Smooth muscle cell (in vitro differentiated cells): ENCODE measurements around the gene EVC. TPM values are rescaled to one million over a fixed set of nuclear protein-coding genes. Genes with fewer than 3 reads are reported as not detected.

Source experiments
- DNase-seq: peaks from one replicate; lab custom pipeline; 2025; ENCODE audit not compliant: unreplicated experiment; lab: John Stamatoyannopoulos, UW
- H2AFZ ChIP-seq: fragments of 200-600 bp; sonication (generic); 2 replicates; pipeline ENCODE4 v1.6.0; 2016; ENCODE audit warnings: antibody characterized with exemption, low read depth, mild to moderate bottlenecking
- H3F3A ChIP-seq: fragments of 200-600 bp; sonication (generic); 2 replicates; pipeline ENCODE4 v1.6.0; 2017; ENCODE audit warnings: antibody characterized with exemption, low read depth
- H3K27ac ChIP-seq: fragments of 200-600 bp; sonication (generic); 2 replicates; pipeline ENCODE4 v1.5.1; 2016; ENCODE audit warnings: low read depth, mild to moderate bottlenecking
- H3K27me3 ChIP-seq: fragments of 200-600 bp; sonication (generic); 2 replicates; pipeline ENCODE4 v1.6.1; 2016; ENCODE audit warnings: low read depth, mild to moderate bottlenecking
- H3K36me3 ChIP-seq: fragments of 200-600 bp; sonication (generic); 2 replicates; pipeline ENCODE4 v1.5.1; 2016; ENCODE audit warnings: low read depth
- H3K4me1 ChIP-seq: fragments of 200-600 bp; sonication (generic); 2 replicates; pipeline ENCODE4 v1.5.1; 2016; ENCODE audit warnings: low read depth
- H3K4me2 ChIP-seq: fragments of 200-600 bp; sonication (generic); 2 replicates; pipeline ENCODE4 v1.6.0; 2016; ENCODE audit warnings: mild to moderate bottlenecking
- H3K4me3 ChIP-seq: fragments of 200-600 bp; sonication (generic); 2 replicates; pipeline ENCODE4 v1.5.1; 2016; ENCODE audit warnings: mild to moderate bottlenecking
- H3K79me2 ChIP-seq: fragments of 200-600 bp; sonication (generic); 2 replicates; pipeline ENCODE4 v1.6.0; 2016; ENCODE audit warnings: low read depth, mild to moderate bottlenecking
- H3K9ac ChIP-seq: fragments of 200-600 bp; sonication (generic); 2 replicates; pipeline ENCODE4 v1.6.0; 2016; ENCODE audit warnings: low read depth
- H3K9me3 ChIP-seq: fragments of 200-600 bp; sonication (generic); replicated peaks from 2 replicates; pipeline ENCODE4 v1.5.1; 2016; ENCODE audit warnings: low read depth
- H4K20me1 ChIP-seq: fragments of 200-600 bp; sonication (generic); 2 replicates; pipeline ENCODE4 v1.6.0; 2016; ENCODE audit warnings: low read depth
- CTCF ChIP-seq: fragments of 200-600 bp; sonication (generic); IDR thresholded peaks from 2 replicates; pipeline ENCODE4 v1.5.1; 2017; ENCODE audit warnings: borderline replicate concordance, mild to moderate bottlenecking, antibody characterized with exemption; ENCODE audit not compliant: insufficient read depth, poor library complexity, severe bottlenecking
- WGBS: methylation state at CpG from one replicate; pipeline ENCODE4 v1.1.7; 2016; ENCODE audit warnings: low lambda C conversion rate; 5-methylcytosine and 5-hydroxymethylcytosine counted together
- polyA plus RNA-seq: library from polyadenylated mRNA; unstranded; fragments of >200 nt; fragmentation: Nextera tagmentation; extraction: Ambion mirVana; gene quantifications from 2 replicates; pipeline ENCODE4 v1.2.1, GENCODE V29; 2016
- total RNA-seq: library from RNA; depleted of rRNA; stranded (reverse); fragments of >200 nt; gene quantifications from 2 replicates; pipeline ENCODE4 v1.2.3, GENCODE V29; 2014

EVC gene
- total and polyA plus RNA-seq, 2 experiments from 2014 or later: 7.5 to 15.5 TPM

DNA sequence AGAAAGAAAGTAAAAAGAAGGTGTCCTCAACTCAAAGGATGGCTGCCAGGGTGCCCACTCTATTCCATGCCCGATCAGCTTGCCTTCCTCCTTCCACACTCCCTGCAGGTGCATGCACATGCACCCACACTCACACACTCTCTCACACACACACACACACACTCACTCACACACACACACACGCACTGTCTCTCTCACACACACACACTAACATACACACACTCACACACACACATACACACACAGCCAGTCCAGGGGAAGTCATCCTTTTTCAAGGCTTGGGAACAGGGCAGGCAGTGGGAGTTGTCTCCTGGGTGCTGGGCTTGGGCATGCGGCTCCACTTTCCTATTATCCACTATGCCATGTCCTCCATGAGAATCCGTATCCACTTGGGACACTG, 131.5 kb downstream of the EVC start:
- Histone ChIP-seq H3K4me2 (no peak overlapping the region), H3K9me3 (no peaks in the 10 kb centered on the region), H3K27me3 (no peaks in the 10 kb centered on the region), H2AFZ (no peak overlapping the region), H3F3A (no peaks in the 10 kb centered on the region), H3K9ac (no peak overlapping the region), H3K4me3 (no peak overlapping the region), H3K36me3 (no peaks in the 10 kb centered on the region), H4K20me1 (no peaks in the 10 kb centered on the region), H3K79me2 (no peaks in the 10 kb centered on the region), H3K27ac (no peak overlapping the region), H3K4me1 (no peaks in the 10 kb centered on the region)
- DNase-seq: no peak
- WGBS: 98% methylated on average over 4 of the region's 4 CpGs
- no peak for TF ChIP-seq CTCF

DNA sequence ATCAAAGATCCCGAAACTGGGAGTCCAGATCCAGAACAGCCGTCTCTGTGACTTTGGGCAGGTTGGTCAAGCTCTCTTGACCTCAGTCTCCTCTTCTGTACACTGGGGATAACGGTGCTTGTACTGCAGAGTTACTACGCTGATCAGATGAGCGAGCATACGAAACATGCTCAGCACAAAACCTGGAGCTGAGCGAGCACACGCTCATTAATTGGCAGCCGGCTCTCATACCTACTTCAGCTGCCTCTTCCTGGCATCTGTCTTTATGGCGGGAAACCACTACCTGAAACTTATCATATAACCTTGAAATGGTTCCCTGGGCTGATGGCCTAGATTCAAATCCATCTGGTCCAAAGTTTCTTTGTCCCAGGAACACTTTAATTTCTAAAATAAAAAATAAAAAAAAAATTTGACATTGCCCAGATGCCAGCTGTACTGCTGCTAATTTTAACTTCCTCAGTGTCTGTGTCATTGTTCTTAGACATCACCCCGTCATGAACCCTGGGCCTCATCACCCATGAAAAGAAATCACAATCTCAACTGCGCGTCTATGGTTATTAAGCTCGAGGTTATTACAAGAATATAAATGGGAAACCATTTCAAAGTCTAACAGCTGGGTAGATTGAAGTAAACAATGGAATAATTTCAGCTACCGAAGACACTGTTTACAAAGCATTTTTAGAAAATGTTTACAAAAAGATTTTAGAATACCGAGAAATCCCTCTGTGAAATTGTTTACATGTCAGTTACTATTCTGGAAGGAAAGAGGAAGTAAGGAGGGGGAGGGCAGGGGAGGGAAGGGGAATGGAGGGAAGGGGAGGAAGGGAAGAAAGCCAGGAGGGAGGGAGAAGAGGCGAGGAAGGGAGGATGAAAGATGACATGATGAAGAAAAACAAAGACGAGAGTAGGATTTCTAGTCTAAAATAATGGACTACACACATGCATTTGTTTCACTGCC, 132.9 kb downstream of the EVC start:
- no peaks in the 10 kb centered on the region for H3K36me3 ChIP-seq
- H3K4me3 ChIP-seq: no peak overlapping the region
- no peaks in the 10 kb centered on the region for H3K4me1 ChIP-seq
- no peak for TF ChIP-seq CTCF
- H3K4me2 ChIP-seq: no peak overlapping the region
- H2AFZ ChIP-seq: no peak overlapping the region
- no peak for DNase-seq
- H3K27me3 ChIP-seq: no peaks in the 10 kb centered on the region
- H3F3A ChIP-seq: no peaks in the 10 kb centered on the region
- WGBS: 87% methylated on average over 18 of the region's 18 CpGs
- no peaks in the 10 kb centered on the region for H4K20me1 ChIP-seq
- no peak overlapping the region for H3K9ac ChIP-seq
- H3K9me3 ChIP-seq: no peaks in the 10 kb centered on the region
- no peak overlapping the region for H3K27ac ChIP-seq
- no peaks in the 10 kb centered on the region for H3K79me2 ChIP-seq

- Histone ChIP-seq H3K27me3 (no peaks in the 10 kb centered on the region), H4K20me1 (no peaks in the 10 kb centered on the region), H3K27ac (no peak overlapping the region), H3K79me2 (no peaks in the 10 kb centered on the region), H2AFZ (no peak overlapping the region), H3K9ac (no peak overlapping the region), H3K4me3 (no peak overlapping the region), H3K36me3 (no peaks in the 10 kb centered on the region), H3K4me1 (no peaks in the 10 kb centered on the region), H3K4me2 (no peak overlapping the region), H3K9me3 (no peaks in the 10 kb centered on the region), H3F3A (no peaks in the 10 kb centered on the region)
- no peak for DNase-seq
- 92% methylated on average over 13 of the region's 13 CpGs for WGBS
- no peak for TF ChIP-seq CTCF
Measured at GRCh38 chr4:5845035-5845905, 134.3 kb downstream of the EVC start.
